ENCODE measurements around the gene COL28A1. TPM values are rescaled to one million over a fixed set of nuclear protein-coding genes. Genes with fewer than 3 reads are reported as not detected.

Gene COL28A1
- polyA plus RNA-seq, 1 donor = 1.1 TPM

DNA sequence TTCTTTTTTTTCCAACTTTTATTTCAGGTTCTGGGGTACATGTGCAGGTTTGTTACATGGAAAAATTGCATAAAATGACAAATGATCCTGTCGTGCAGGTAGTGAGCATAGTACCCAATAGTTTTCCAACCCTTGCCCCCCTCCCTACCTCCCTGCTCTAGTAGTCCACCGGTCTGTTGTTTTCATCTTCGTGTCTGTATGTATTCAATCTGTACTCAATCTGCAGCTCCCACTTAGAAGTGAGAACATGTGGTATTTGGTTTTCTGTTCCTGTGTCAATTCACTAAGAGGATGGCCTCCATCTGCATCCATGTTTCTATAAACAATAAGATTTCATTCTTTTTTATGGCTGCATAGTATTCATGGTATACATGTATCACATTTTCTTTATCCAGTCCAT, 202.1 kb downstream of the COL28A1 start:
- DNase-seq (ENCODE audit: low read depth) = no peak

DNA sequence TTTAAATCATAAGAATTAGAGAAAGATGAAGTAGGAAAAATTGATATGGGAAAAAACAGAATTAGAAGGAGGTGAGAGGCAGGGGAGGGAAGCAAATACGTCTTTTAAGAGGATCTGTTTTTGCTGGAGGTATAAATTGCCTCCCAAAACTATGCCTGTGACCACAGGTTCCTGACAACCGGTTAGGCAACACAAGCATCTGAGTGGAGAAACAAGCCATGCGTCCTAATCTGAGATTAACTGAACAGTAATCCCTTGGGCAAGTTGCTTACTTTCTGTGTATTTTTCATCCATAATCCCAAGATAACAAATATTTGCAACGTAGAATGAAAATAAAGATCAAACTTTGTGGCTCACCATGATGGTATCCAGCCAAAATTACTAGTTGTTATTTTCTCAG, 204.2 kb downstream of the COL28A1 start:
- DNase-seq (ENCODE audit: low read depth) = no peak

DNA sequence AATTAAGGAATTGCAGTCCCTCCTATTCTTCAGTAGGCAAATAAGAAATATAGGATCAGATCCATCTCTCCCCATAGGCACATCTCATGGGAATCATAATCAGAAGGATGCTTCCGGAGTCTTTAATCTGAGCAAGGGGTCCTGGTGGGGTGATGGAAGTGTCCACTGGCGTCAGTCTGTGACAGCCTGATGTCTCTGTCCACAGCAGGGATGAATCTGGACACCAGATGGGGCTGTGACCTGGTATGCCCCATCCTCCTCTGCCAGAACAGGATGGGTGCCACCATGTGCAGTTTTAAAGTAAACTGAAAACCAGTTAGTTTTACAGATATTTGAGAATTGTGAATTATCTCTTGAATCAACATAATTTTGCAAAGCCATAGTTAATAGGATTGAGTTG, 204.7 kb downstream of the COL28A1 start:
- DNase-seq (ENCODE audit: low read depth) = no peak

DNA sequence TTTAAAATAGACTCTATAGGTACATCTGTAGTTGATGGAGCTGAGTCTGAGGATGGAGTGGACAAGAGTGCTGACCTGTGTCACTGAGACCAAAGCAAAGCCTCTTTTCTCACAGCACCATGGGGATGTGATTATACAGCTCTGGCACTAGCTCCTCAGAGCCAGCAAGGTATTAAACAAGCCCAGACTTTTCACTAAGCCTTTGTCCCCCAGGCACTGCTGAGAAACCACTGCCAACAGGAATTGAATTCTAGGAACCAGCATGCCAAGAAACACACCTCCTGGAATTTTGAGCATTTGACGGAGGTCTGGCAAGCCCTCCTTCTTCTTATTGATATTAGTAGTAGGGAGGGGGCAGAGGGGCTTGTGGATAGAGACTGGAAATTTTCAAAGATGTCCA, 206.3 kb downstream of the COL28A1 start:
- DNase-seq (ENCODE audit: low read depth) = no peak

DNA sequence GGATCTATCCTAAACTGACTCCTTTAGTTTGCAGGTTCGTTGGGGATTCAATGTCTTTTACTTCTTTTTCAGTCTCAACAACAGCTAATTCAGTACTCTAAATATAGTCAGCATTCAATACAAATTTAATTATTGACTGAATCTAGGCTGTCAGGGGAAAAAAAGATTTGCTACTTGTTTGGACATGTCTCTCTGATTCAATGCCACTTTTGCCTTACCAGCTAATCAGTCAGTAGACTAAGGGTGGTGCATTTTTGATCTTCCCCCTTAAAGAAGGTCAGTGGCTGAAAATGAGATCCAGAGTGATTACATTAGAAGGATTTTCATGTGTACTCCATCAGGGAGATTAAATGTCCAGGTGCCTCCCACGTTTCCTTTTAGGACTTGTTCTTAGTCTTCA, 208.2 kb downstream of the COL28A1 start:
- DNase-seq (ENCODE audit: low read depth) = no peak

DNA sequence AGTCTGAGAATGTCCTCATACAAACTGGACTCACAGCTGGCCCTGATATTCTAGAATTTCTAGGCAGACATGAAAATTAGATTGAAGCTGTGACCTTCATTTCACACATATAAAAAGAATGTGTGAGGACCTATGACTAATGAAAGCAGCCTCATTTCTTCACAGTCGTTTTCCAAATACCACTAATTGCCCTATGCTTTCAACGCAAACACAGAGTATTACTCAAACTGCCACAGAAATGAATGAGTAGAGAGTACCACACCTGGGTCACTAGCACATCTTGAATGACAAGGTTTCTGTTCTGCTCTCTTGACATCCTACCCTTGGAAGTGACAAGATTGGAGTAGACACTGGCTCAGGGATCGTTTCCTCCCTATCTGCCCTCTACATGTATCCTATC, 211.0 kb downstream of the COL28A1 start:
- no peak for DNase-seq (ENCODE audit: low read depth)

DNA sequence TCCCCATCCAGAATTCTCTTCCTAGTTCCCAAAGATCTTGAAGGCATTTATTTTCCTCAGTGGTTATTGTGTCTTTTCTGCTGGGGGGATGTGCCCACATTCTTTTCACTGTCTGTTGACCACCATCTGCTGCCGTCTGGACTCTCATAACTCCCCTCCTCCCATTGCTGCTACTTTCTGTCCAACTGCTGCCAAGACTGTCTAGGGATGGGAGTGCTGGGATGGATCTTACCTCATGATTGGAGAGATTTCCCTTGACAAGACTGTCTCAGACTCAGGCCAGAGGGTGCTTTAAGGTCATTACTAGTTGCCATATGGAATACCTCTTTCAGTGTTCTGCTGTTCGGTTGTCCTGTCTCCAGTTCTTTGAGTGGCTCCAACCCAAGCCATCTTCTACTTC, 211.8 kb downstream of the COL28A1 start:
- DNase-seq (ENCODE audit: low read depth) = no peak

DNA sequence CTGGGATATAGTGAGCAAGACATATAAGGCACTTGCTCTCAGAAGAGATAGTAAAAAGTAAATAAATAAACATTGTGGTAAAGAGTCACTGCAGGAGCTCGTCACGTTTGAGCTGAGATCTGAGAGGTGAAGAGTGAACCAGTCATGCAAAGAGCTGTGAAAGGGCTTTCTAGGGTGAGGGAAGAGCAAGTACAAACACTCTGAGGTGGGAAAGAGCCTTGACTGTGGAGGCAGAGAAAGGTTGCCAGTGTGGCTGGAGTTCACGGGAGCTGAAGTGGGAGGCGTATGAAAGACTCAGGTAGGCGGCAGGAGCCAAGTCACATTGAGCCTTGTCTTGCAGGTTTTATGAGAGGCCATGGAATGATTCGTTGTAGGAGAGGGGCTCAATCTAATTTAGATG, 212.3 kb downstream of the COL28A1 start:
- no peak for DNase-seq (ENCODE audit: low read depth)

DNA sequence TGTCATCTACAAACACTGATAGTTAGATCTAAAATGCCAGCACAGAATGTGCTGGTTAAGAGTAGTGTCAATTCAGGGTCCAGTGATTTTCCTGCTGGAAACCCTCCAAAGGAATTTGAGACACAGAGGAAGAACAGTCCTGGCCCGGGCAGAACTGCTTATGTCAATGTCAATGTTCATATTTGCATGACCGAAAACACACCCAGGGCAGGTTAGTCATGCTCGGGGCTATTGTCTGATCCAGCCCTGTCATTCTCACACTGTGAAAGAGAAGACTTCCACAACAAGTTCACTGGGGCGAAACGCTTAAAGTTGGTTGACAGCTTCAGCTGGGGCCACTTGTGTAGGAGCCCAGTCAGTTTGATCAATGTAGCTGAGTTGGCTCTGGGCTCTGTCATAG, 214.0 kb downstream of the COL28A1 start:
- no peak for DNase-seq (ENCODE audit: low read depth)

DNA sequence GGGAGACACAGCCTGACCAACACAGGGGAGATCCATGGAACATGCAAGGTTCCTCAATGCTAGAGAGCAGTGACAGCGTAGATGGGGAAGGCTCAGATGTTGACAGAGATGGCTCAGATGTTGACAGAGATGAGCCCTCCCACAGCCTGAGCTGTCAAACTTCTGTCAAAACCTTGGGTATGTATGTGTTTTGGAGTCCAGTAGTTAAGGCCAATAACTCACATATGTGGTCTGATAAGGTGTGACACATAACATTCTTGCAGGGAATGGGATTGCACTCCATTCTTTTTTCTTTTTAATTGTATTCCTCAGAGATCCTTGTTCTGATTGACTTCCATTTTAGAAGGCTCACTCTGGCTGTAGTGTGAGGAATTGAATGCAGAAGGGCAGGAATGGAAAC, 217.1 kb downstream of the COL28A1 start:
- no peak for DNase-seq (ENCODE audit: low read depth)

DNA sequence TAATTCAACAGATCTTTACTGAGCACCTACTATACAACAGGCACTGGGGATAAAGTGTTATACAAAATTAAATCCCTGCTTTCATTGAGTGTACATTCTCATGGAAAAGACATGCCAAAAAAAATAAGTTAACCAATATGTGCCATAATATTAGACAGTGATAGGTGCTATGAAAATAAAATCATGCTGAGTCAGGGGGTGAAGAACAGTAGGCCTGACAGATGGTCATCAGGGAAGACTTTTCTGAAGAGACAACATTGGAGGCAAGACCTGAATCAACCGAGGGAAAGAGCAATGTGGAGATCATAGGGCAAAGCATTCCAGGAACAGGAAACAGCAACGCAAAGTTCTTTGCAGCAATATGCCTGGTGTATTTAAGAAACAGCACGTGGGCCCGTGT, 217.8 kb downstream of the COL28A1 start:
- DNase-seq (ENCODE audit: low read depth) = no peak

DNA sequence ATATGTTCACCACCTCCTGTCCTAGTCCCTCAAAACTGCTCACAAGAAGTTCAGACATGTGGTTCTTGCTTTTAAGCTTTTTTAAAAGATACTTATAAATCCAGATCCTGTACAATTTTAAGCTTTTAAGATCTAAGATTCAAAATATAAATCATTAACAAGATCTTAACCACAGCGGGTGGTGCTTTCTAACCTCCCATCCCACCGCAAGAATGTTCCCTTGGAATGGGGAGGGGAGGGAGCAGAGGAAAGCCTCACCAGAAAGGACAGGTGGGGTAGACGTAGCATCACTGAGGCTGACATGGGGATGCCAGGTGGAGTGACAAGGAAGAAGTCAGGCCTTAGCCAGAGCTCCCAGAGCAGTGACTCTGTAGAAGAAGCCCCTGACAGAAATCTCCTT, 219.8 kb downstream of the COL28A1 start:
- no peak for DNase-seq (ENCODE audit: low read depth)

DNA sequence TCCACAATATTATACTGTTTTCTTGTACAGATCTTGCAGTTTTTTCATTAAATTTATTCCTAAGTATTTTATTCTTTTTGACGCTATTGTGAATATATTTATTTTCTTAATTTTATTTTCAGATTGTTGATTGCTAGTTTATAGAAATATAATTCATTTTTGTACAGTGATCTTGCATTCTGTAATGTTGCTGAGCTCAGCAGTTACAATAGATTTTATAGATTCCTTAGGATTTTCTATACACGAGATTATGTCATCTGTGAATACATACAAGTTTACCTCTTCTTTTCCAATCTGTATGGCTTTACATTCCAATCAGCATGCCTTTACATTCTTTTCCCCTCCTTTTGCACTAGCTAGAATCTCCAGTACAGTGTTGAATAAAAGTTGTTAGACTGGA, 223.3 kb downstream of the COL28A1 start:
- no peak for DNase-seq (ENCODE audit: low read depth)

DNA sequence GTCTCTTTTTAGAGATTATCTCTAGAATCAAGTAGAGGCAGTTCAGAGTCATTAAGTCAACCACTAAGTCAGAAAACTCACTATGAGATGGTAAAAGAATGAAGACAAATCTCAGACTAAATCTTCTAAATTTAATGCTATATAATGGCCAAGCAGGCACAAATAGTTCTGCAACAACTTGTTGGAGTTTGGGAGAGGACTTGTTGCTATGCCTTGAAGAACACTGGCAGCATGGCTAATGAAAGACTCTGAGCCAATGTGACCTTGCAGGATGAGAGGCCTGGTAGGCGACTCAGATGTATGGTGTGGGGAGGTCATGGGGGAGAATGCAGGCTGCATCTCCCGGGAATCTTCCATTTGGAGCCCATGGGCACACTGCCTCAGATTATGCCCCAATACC, 224.7 kb downstream of the COL28A1 start:
- no peak for DNase-seq (ENCODE audit: low read depth)

DNA sequence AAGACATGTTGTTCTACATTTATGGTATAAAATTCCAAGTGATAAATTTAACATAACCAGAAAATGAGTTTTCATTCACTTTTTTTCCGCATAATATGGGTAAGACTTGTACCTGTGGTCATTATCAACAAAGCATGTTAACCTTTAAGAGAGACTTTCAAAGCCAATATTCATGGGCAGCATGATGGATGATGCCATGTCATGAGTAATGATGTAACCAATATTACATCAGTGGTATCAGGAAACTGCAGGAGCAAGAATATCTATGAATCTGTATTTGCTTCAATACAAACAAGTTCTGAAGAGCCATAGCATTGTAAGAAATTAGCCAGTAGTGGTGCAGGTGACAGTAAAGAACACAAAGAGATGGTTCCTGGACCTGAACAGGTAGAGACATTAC, 226.5 kb downstream of the COL28A1 start:
- no peak for DNase-seq (ENCODE audit: low read depth)

Other genes with a start within 250 kb of the COL28A1 start
- 28.3 TPM for gene MIOS, start 31.0 kb upstream of the COL28A1 start, polyA plus RNA-seq (ENCODE audit: insufficient read length)
- 7.7 TPM for gene UMAD1, start 104.9 kb upstream of the COL28A1 start, polyA plus RNA-seq (ENCODE audit: insufficient read length)
- gene RPA3, start 182.7 kb upstream of the COL28A1 start, polyA plus RNA-seq (ENCODE audit: insufficient read length) = 19.8 TPM

All from forelimb muscle (tissue), 1 donor.